Activated CD4-positive, alpha-beta T cell treated with anti-CD3 and anti-CD28 coated beads, Interleukin-2, Interleukin-4, amounts not matched to agents 100 ng/mL and 50 ng/mL, durations not matched to agents 16 hours and 8 hours (primary cell): ENCODE data around the gene ITLN1.

Experiments
- DNase-seq: peaks from one replicate; pipeline ENCODE4 v3.0.0-alpha.2; 2020; ENCODE audit warnings: low spot score

The ITLN1 gene

DNA sequence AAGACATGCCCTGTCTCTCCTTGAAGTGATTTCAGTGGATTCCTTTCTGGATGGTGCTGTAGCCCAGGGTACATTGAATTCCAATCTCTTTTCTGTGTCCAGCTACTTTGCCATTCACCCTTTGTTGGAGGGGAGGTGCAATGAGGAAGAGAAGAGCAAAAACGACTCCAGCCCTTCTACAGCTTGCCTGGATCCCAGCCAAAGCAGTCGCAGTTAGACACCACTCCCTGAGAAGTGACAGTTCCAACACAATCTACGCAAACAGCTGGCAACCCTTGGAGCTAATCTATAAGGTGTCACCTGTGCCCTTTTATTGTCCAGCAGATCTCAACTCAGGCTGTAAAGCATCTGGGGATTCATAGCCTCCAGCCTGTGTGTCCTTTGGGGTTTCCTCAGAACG, 26.9 kb downstream of the ITLN1 start:
- DNase-seq = no peak

DNA sequence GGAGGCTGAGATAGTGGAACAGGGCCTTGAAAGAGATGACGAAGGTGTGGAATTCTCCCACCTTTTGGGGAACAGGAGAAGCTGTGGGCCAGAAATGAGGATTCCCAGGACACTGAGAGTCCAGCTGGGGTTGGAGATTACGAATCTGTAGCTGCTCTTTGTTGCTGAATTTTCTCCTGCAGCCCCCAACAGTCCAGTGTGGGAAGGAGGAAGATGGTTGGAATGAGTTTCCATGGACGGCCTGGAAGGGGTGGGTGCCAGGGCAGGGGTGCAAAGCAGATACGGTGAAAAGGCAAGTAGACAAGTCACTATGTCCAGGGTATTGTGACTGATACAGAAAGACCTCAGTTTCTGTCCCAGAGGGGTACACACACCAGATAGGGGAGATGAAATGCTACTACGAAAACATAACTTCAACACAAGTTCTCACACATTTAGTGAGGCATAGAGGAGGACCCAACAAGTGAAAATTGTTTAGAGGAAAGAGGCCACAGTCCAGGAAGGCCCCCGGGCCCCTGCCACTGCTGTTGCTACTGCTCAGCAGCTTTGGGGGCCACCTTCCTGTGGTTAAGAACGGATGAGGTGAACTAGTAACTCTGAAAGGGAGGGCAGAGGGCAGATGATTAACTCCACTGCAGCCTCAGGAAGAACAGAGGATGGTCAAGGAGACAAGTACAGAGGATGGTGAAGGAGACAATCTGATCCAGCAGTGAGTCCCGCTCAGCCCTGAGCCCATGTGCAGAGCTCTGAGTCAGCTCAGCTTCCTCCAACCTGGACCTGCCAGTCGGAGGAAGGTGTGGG, 29.6 kb downstream of the ITLN1 start:
- DNase-seq = no peak

GRCh38 chr1:160853754-160854153, 31.2 kb downstream of the ITLN1 start:
- no peak for DNase-seq

GRCh38 chr1:160853014-160853413, 32.0 kb downstream of the ITLN1 start:
- no peak for DNase-seq

GRCh38 chr1:160850993-160851392, 34.0 kb downstream of the ITLN1 start:
- no peak for DNase-seq

GRCh38 chr1:160850541-160850940, 34.4 kb downstream of the ITLN1 start:
- no peak for DNase-seq

GRCh38 chr1:160846281-160846680, 38.7 kb downstream of the ITLN1 start:
- no peak for DNase-seq

DNA sequence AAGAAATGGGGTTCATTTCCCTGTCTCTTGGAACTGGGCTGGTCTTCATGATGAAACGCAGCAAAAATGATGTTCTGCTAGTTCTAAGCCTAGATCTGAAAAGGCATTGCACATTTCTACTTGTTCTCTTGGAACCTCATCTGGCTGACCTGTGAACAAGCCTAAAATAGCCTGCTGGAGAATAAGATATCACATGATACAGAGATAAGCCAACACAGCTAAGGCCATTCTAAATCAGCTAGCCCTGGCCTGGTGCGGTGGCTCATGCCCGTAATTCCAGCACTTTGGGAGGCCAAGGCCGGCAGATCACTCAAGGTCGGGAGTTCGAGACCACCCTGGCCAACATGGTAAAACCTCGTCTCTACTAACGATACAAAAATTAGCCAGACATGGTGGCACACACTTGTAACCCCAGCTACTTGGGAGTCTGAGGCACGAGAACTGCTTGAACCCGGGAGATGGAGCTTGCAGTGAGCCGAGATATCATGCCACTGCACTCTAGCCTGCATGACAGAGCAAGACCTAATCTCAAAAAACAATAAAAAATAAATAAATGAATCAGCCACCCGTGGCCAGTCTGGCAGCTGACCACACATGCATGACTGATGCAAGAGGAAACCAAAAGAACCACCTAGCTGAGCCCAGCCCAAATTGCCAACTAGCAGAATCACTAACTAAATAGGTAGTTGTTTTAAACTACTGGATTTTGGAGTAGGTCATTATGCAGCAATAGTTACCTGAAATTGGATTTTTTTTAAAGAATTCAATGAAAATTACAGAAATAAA, 40.3 kb downstream of the ITLN1 start:
- DNase-seq = no peak

DNA sequence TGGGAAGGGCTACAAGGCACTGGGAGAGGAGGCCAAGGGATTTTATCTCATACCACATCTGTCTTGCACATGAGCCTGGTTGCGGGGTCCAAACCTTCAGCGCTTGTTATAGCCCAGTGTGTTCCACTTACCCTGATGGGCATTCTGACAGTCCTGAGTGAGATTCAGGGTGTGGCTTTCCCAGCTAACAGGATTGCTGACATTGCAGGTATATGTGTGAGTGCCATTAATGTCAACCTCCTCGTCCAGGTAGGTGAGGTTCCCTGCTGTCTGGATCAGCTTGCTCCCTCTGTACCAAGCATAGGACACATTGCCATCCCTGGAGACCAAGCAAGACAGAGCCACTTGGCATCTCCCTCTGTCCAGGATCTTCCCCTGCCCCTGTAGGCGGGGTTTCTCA, 43.9 kb downstream of the ITLN1 start:
- DNase-seq = no peak

GRCh38 chr1:160839746-160840145, 45.2 kb downstream of the ITLN1 start:
- no peak for DNase-seq

DNA sequence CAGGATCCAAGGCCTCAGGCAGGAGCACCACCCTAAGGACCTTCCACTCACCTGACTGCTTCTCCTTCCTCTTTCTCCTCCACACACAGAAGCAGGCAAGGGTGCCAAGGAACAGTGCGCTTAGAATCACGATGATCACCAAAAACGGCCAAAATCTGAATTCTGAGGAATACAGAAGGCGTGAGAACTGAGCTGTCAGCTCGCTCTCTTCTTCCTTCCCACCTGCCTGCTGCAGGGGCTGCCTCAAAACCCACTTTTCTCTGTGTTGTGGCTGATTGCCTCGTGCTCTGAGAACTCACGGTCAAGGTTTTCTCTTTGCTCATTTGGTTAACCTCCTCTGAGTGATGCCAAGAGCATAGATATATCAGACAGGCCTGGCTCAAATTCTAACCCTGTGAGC, 46.1 kb downstream of the ITLN1 start:
- no peak for DNase-seq

- DNase-seq = peak; percentile 90
Measured at GRCh38 chr1:160837558-160838205, 47.3 kb downstream of the ITLN1 start.

DNA sequence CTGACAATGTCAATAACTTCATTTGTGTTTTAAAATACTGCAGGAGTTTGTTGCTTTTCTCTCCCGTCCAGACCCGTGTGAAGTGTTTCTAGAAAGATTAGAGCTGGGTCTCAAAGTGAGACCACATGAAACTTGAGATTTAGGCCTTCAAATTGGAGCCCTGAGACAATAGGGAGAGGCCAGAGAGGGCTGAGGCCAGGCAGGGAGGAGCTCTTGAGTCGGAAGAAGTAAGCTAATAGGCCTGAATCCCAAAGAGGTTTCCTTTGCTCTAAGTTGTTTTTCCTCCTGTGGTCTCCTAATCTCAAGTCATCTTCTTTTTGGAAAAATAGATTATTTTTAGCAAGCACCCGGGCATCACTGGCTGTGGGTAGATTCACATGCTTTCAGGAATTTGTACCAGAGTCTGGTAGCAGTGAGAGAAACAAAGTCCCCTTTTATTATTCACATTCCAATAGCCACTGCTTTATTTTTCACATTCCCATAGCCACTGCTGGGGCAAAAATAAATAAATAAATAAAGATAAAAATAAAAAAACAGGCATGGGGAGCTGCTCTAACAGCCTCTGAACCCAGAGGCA, 47.9 kb downstream of the ITLN1 start:
- no peak for DNase-seq

DNA sequence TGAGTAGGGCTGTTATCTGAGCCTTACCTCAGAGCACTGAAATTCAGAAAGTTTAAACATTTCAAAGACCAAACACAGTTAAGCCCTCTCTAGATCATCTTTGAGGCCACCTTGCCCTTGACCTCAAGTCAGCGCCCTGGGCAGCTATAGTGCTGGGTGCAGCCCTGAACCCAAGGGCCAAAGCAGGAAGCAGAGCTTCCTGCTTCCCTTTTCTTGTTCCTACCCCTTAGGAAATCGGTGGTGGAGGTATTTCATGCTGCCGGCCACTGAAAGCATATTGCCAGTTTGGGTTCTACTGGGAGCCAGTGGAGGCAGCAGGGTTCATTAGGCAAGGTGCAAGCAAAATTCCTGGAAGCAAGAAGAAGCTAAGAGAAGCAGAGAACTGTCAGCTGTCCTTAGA, 48.4 kb downstream of the ITLN1 start:
- no peak for DNase-seq

DNA sequence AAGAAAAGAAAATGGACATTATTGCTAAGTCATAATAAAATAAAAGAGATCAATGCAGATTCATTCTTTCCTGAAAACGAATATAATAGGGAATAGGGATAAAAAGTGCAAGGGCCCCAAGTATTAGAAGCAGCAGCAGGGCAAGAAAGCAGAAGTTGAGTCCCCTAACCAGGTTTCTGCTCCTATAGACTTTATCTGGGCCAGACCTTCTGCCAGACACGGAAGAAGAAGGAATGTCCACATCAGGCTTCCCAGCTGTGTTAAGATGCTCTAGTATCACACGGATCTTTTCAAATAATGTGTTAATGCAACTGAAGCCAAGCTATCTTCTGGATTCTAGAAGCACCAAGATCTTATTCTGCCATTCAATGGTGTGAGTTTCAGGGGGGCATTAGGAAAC, 49.2 kb downstream of the ITLN1 start:
- DNase-seq = no peak

DNA sequence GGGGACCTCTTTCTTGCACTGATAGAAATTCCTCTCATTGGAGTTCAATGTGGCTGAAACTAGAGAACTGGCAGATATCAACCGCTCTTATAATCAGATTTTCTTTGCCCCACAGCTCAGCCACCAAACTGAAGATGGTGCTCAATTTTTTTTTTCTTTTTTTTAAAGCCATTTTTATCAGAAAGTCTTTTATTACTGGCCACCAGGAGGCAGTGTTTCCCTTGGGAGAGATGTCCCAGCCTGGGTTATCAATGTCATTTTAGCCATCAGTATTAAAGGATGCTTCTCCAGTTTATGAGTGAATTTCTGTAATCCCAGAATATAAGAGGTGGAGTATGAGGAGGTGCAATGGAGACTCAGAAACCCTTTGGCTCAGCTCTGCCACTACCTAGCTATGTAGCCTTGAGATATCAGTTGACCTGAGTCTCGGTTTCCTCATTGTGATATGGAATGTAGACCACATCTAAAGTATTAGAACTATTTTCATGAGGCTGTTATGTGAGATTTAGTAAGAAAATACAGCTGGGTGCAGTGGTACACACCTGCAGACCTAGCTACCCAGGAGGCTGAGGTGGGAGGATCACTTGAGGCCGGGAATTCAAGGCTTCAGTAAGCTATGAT, 49.9 kb downstream of the ITLN1 start:
- DNase-seq = peak; percentile 68

DNA sequence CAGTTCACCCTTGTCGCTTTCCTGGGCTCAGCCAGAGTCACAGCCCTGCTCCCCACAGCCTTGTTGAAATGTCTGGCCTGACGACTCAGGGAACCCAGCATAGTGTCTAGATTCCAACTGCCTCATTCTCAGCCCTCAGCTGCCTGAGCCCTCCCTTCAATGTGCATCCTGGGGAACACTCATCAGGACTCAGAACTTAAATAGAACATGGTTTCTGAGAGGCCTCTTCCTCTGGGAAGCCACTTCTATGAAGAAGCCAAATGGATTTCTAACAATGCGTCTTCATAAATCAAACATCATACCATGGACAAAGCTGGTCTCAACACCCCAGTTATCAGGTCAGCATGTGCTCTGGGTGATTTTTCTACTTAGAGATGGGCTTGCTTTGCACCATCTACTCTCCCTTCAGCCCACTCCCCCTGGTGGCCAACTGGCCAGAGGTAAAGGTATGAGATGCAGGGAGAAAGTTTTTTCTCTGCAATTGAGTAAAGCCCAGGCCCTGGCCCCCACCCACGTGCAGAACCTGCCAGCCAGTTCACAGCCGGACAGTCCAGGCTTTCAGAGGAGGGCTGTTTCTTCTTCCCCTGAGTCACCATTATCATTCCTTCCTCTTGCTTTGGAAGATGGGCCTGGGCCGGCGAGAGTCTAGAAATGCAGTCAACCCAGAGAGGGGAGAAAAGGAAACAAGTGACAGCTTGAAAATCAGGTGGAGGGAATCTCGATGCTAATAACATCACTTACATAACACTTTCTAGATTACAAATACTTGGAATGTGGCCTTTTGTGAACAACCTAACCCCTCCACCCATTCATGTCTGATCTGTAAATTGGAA, 54.4 kb downstream of the ITLN1 start:
- peak; percentile 74 for DNase-seq

GRCh38 chr1:160829766-160830165, 55.2 kb downstream of the ITLN1 start:
- no peak for DNase-seq

DNA sequence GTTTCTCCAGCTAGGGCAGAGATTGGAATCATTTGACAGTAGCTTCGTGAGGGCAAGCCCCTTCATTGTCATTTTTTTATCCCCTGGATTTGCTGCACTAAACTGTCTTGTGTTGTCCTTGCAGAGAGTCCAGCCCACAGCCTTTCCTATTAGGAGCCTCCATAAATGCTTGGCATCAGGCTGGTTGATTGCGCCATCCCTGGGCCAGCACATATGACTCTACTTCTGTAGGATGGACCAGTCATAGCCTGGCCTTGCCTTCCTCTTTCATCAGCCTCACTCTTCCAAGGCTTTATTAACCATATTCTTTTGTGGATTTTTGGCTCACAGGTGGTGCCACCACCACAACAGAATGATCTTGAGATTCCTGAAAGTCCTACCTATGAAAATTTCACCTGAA, 57.6 kb downstream of the ITLN1 start:
- DNase-seq = no peak

DNA sequence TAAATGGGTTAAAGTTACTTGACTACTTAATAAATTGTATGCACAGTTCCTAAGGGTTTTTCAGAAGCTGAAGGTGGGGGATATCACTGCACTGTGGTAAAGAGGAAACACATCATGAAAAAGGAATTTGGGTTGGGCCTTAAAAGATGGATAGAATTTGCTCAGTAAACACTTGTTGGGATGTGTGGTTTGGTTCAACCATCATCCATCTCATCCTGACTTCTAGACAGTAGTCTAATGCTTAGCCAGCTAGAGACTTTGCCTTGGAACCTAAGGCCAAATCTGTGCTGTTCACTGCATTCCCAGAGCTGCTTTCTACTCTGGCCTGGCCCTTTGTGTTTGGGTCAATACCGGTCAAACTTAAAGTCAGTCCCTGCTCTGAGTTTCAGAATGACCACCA, 58.4 kb downstream of the ITLN1 start:
- no peak for DNase-seq
